ENCODE measurements around the gene PSAP.

- TF ChIP-seq CTCF (IDR thresholded peaks at IDR 0.05) (no peak), POLR2A (IDR thresholded peaks at IDR 0.05) (no peak)
Observed at GRCh38 chr10:71878327-71879034, 27.4 kb upstream of the PSAP start.
